Panc1 (cell line): ENCODE results near the gene MAP4K4.

Experiments used
- POLR2AphosphoS5 ChIP-seq: IDR thresholded peaks from 2 replicates; pipeline ENCODE4 v1.6.1; 2012; ENCODE audit warnings: mild to moderate bottlenecking, low read depth, low read length, moderate library complexity
- REST ChIP-seq, 2 experiments: IDR thresholded peaks; 2 replicates each; pipeline ENCODE4 v1.6.1; 2011 to 2012; ENCODE audit warnings: low read depth in 2 of 2, control low read depth in 1 of 2, low read length in 1 of 2, mild to moderate bottlenecking in 1 of 2, moderate library complexity in 1 of 2; ENCODE audit not compliant: insufficient read depth in 1 of 2
- TCF7L2 ChIP-seq: IDR thresholded peaks from 2 replicates; pipeline ENCODE4 v1.6.1; 2011; ENCODE audit warnings: mild to moderate bottlenecking, low read depth, low read length, inconsistent platforms
- TF ChIP-seq, protein P1 (sequence below): fragments of 450-650 bp; IDR thresholded peaks from 2 replicates; pipeline ENCODE4 v1.5.1; 2017; ENCODE audit warnings: mild to moderate bottlenecking

GRCh38 chr2:101909760-101910159 is 212.3 kb downstream of the MAP4K4 start:
- TF ChIP-seq TCF7L2 (no peak), POLR2AphosphoS5 (no peak), REST (IDR thresholded peaks at IDR 0.05; ENCODE audit: insufficient read depth in 1 of 2, low read depth in 2 of 2, low read length in 1 of 2) (no peak)
- TF ChIP-seq, protein P1, sequence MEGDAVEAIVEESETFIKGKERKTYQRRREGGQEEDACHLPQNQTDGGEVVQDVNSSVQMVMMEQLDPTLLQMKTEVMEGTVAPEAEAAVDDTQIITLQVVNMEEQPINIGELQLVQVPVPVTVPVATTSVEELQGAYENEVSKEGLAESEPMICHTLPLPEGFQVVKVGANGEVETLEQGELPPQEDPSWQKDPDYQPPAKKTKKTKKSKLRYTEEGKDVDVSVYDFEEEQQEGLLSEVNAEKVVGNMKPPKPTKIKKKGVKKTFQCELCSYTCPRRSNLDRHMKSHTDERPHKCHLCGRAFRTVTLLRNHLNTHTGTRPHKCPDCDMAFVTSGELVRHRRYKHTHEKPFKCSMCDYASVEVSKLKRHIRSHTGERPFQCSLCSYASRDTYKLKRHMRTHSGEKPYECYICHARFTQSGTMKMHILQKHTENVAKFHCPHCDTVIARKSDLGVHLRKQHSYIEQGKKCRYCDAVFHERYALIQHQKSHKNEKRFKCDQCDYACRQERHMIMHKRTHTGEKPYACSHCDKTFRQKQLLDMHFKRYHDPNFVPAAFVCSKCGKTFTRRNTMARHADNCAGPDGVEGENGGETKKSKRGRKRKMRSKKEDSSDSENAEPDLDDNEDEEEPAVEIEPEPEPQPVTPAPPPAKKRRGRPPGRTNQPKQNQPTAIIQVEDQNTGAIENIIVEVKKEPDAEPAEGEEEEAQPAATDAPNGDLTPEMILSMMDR = no peak
